DND-41 (cell line): ENCODE results near the gene LHFPL2.

Experiments used
- ATAC-seq: fragments of 200-7000 bp; cut with Tn5 transposase; 3 replicates; pipeline ENCODE4 v1.9.1; 2021; ENCODE audit warnings: low read depth; ENCODE audit not compliant: insufficient read depth
- DNase-seq: peaks from one replicate; pipeline ENCODE4 v3.0.0-alpha.2; 2020
- H2AFZ ChIP-seq: 2 replicates; pipeline ENCODE4 v1.6.0; 2012; ENCODE audit warnings: low read depth, low read length
- H3K27ac ChIP-seq: 2 replicates; pipeline ENCODE4 v1.5.1; 2012; ENCODE audit warnings: low read length, inconsistent platforms
- H3K27me3 ChIP-seq: fragments of 200-600 bp; sonication (generic); 2 replicates; pipeline ENCODE4 v1.6.0; 2012; ENCODE audit warnings: low read length, mild to moderate bottlenecking, inconsistent platforms; ENCODE audit not compliant: insufficient read depth, poor library complexity
- H3K36me3 ChIP-seq: 2 replicates; pipeline ENCODE4 v1.5.1; 2012; ENCODE audit warnings: low read length, inconsistent platforms; ENCODE audit not compliant: insufficient read depth
- H3K4me1 ChIP-seq: 2 replicates; pipeline ENCODE4 v1.5.1; 2012; ENCODE audit warnings: mild to moderate bottlenecking, low read length; ENCODE audit not compliant: insufficient read depth
- H3K4me2 ChIP-seq: 2 replicates; pipeline ENCODE4 v1.6.0; 2012; ENCODE audit warnings: mild to moderate bottlenecking, moderate library complexity, low read length, inconsistent platforms; ENCODE audit not compliant: insufficient read depth
- H3K4me3 ChIP-seq, 2 experiments: fragments of 200-600 bp in 1 of 2; shearing (Covaris generic) in 1 of 2; 2 replicates each; pipeline ENCODE4 v1.5.1; 2012 to 2016; ENCODE audit warnings: inconsistent platforms in 2 of 2, low read length in 2 of 2, mild to moderate bottlenecking in 2 of 2, low read depth in 1 of 2, moderate library complexity in 1 of 2
- H3K79me2 ChIP-seq: 2 replicates; pipeline ENCODE4 v1.6.0; 2012; ENCODE audit warnings: low read length, inconsistent platforms; ENCODE audit not compliant: insufficient read depth
- H3K9ac ChIP-seq: 2 replicates; pipeline ENCODE4 v1.6.0; 2012; ENCODE audit warnings: low read depth, mild to moderate bottlenecking, inconsistent platforms, low read length, moderate library complexity
- H3K9me3 ChIP-seq: 2 replicates; pipeline ENCODE4 v1.5.1; 2012; ENCODE audit warnings: low read length, moderate library complexity, mild to moderate bottlenecking, inconsistent platforms; ENCODE audit not compliant: insufficient read depth, severe bottlenecking
- H4K20me1 ChIP-seq: 2 replicates; pipeline ENCODE4 v1.6.0; 2012; ENCODE audit warnings: low read length; ENCODE audit not compliant: insufficient read depth
- CTCF ChIP-seq: IDR thresholded peaks from 2 replicates; pipeline ENCODE4 v1.5.1; 2012; ENCODE audit warnings: borderline replicate concordance, low read length, moderate library complexity, mild to moderate bottlenecking; ENCODE audit not compliant: poor library complexity, severe bottlenecking; ENCODE audit errors: extremely low read depth
- EZH2 ChIP-seq: IDR thresholded peaks from 3 replicates; pipeline ENCODE4 v1.6.1; 2012; ENCODE audit warnings: borderline replicate concordance, low read depth, mild to moderate bottlenecking, moderate library complexity, low read length, inconsistent platforms; ENCODE audit not compliant: severe bottlenecking

LHFPL2 gene

GRCh38 chr5:78574131-78574673, 74.4 kb downstream of the LHFPL2 start:
- no peaks in the 10 kb centered on the region for H3K36me3 ChIP-seq
- DNase-seq (no peak), ATAC-seq (no peak)
- no peaks in the 10 kb centered on the region for H4K20me1 ChIP-seq
- no peak overlapping the region for H3K4me3 ChIP-seq
- peaks cover 2% of the 10 kb centered on the region for H3K27me3 ChIP-seq
- H3K9ac ChIP-seq: no peak overlapping the region
- no peak overlapping the region for H3K27ac ChIP-seq
- no peaks in the 10 kb centered on the region for H3K9me3 ChIP-seq
- no peak for TF ChIP-seq CTCF
- no peak for TF ChIP-seq EZH2
- no peak overlapping the region for H3K4me2 ChIP-seq
- H3K4me1 ChIP-seq: no peaks in the 10 kb centered on the region
- no peaks in the 10 kb centered on the region for H3K79me2 ChIP-seq
- H2AFZ ChIP-seq: no peak overlapping the region

GRCh38 chr5:78573318-78573717, 75.3 kb downstream of the LHFPL2 start:
- no peak overlapping the region for H3K4me3 ChIP-seq
- no peaks in the 10 kb centered on the region for H3K79me2 ChIP-seq
- no peak for ATAC-seq
- no peaks in the 10 kb centered on the region for H3K9me3 ChIP-seq
- no peak overlapping the region for H3K9ac ChIP-seq
- H3K4me1 ChIP-seq: no peaks in the 10 kb centered on the region
- H2AFZ ChIP-seq: no peak overlapping the region
- H3K27ac ChIP-seq: no peak overlapping the region
- TF ChIP-seq CTCF (no peak), EZH2 (no peak)
- H3K4me2 ChIP-seq: no peak overlapping the region
- DNase-seq: no peak
- no peaks in the 10 kb centered on the region for H4K20me1 ChIP-seq
- H3K27me3 ChIP-seq: peaks cover 2% of the 10 kb centered on the region
- no peaks in the 10 kb centered on the region for H3K36me3 ChIP-seq

- TF ChIP-seq CTCF (no peak), EZH2 (no peak)
- Histone ChIP-seq H3K27me3 (peaks cover 5% of the 10 kb centered on the region), H3K36me3 (no peaks in the 10 kb centered on the region), H4K20me1 (no peaks in the 10 kb centered on the region), H3K4me2 (no peak overlapping the region), H3K79me2 (no peaks in the 10 kb centered on the region), H3K9ac (no peak overlapping the region), H3K4me1 (no peaks in the 10 kb centered on the region), H3K4me3 (no peak overlapping the region), H3K27ac (no peak overlapping the region), H2AFZ (no peak overlapping the region), H3K9me3 (no peaks in the 10 kb centered on the region)
- DNase-seq: no peak
- ATAC-seq: no peak
Measured at GRCh38 chr5:78570646-78571045, 77.9 kb downstream of the LHFPL2 start.

GRCh38 chr5:78569441-78569840, 79.1 kb downstream of the LHFPL2 start:
- Histone ChIP-seq H2AFZ (no peak overlapping the region), H3K79me2 (no peaks in the 10 kb centered on the region), H3K27me3 (peaks cover 5% of the 10 kb centered on the region), H4K20me1 (no peaks in the 10 kb centered on the region), H3K36me3 (no peaks in the 10 kb centered on the region), H3K27ac (no peak overlapping the region), H3K4me1 (no peaks in the 10 kb centered on the region), H3K9ac (no peak overlapping the region), H3K4me3 (no peak overlapping the region), H3K4me2 (no peak overlapping the region), H3K9me3 (no peaks in the 10 kb centered on the region)
- DNase-seq: no peak
- no peak for ATAC-seq
- TF ChIP-seq EZH2 (no peak), CTCF (no peak)
